H9 (cell line): ENCODE measurements around the gene CABLES1. TPM values are rescaled to one million over a fixed set of nuclear protein-coding genes. Genes with fewer than 3 reads are reported as not detected.

Source experiments
- DNase-seq: peaks from one replicate; pipeline ENCODE4 v3.0.0-alpha.2; 2017
- H2AFZ ChIP-seq: one replicate; pipeline ENCODE4 v1.6.1; 2013; ENCODE audit warnings: mild to moderate bottlenecking, low read length, control low read depth, moderate library complexity
- H2AK5ac ChIP-seq: 2 replicates; pipeline ENCODE4 v1.6.1; 2013; ENCODE audit warnings: low read length, control low read depth, mixed read lengths; ENCODE audit not compliant: insufficient read length
- H2BK120ac ChIP-seq: one replicate; pipeline ENCODE4 v1.6.1; 2013; ENCODE audit warnings: low read depth, mild to moderate bottlenecking, low read length, control low read depth, inconsistent platforms; ENCODE audit not compliant: poor library complexity, severe bottlenecking
- H2BK12ac ChIP-seq: 2 replicates; pipeline ENCODE4 v1.6.1; 2013; ENCODE audit warnings: low read length, control low read depth, mixed read lengths, low read depth; ENCODE audit not compliant: insufficient read length
- H2BK15ac ChIP-seq: 2 replicates; pipeline ENCODE4 v1.6.1; 2013; ENCODE audit warnings: low read depth, low read length, control low read depth
- H2BK20ac ChIP-seq: one replicate; pipeline ENCODE4 v1.6.1; 2013; ENCODE audit warnings: low read depth, mild to moderate bottlenecking, low read length, control low read depth, inconsistent platforms; ENCODE audit not compliant: poor library complexity, severe bottlenecking
- H2BK5ac ChIP-seq: 2 replicates; pipeline ENCODE4 v1.6.1; 2013; ENCODE audit warnings: low read length, control low read depth, mixed read lengths; ENCODE audit not compliant: insufficient read length
- H3K14ac ChIP-seq: 2 replicates; pipeline ENCODE4 v1.6.1; 2013; ENCODE audit warnings: low read length, control low read depth; ENCODE audit not compliant: insufficient read depth
- H3K18ac ChIP-seq: 2 replicates; pipeline ENCODE4 v1.6.1; 2013; ENCODE audit warnings: low read depth, mild to moderate bottlenecking, mixed read lengths, low read length, control low read depth; ENCODE audit not compliant: insufficient read length
- H3K23ac ChIP-seq: 2 replicates; pipeline ENCODE4 v1.6.1; 2013; ENCODE audit warnings: low read length, control low read depth, mixed read lengths, low read depth; ENCODE audit not compliant: insufficient read length
- H3K23me2 ChIP-seq: 2 replicates; pipeline ENCODE4 v1.6.1; 2013; ENCODE audit warnings: low read depth, mild to moderate bottlenecking, mixed read lengths, low read length, control low read depth; ENCODE audit not compliant: insufficient read length, poor library complexity, severe bottlenecking
- H3K27ac ChIP-seq: 2 replicates; pipeline ENCODE4 v1.5.1; 2013; ENCODE audit warnings: low read length, control low read depth, mixed read lengths, low read depth; ENCODE audit not compliant: insufficient read length
- H3K27me3 ChIP-seq: 2 replicates; pipeline ENCODE4 v1.6.1; 2013; ENCODE audit warnings: low read length, control low read depth, inconsistent platforms; ENCODE audit not compliant: insufficient read depth
- H3K4ac ChIP-seq: 2 replicates; pipeline ENCODE4 v1.6.1; 2013; ENCODE audit warnings: low read depth, mild to moderate bottlenecking, control low read depth, inconsistent platforms, low read length, moderate library complexity
- H3K4me1 ChIP-seq: 2 replicates; pipeline ENCODE4 v1.6.1; 2013; ENCODE audit warnings: low read length, control low read depth, inconsistent platforms; ENCODE audit not compliant: insufficient read depth
- H3K4me2 ChIP-seq: 2 replicates; pipeline ENCODE4 v1.6.1; 2013; ENCODE audit warnings: low read length, control low read depth, mixed read lengths; ENCODE audit not compliant: insufficient read length, insufficient read depth
- H3K56ac ChIP-seq: 2 replicates; pipeline ENCODE4 v1.6.1; 2013; ENCODE audit warnings: low read depth, mild to moderate bottlenecking, mixed read lengths, low read length, control low read depth; ENCODE audit not compliant: insufficient read length
- H3K79me1 ChIP-seq: 2 replicates; pipeline ENCODE4 v1.6.1; 2013; ENCODE audit warnings: low read depth, mild to moderate bottlenecking, moderate library complexity, low read length, control low read depth, inconsistent platforms; ENCODE audit not compliant: insufficient read depth, poor library complexity, severe bottlenecking
- H3K79me2 ChIP-seq: 2 replicates; pipeline ENCODE4 v1.6.1; 2013; ENCODE audit warnings: low read length, control low read depth, inconsistent platforms; ENCODE audit not compliant: insufficient read depth
- H3K9ac ChIP-seq: 2 replicates; pipeline ENCODE4 v1.6.1; 2013; ENCODE audit warnings: low read length, control low read depth, mixed read lengths; ENCODE audit not compliant: insufficient read length; ENCODE audit errors: extremely low read depth
- H3K9me3 ChIP-seq: one replicate; pipeline ENCODE4 v1.6.1; 2013; ENCODE audit warnings: low read depth, low read length, inconsistent platforms; ENCODE audit not compliant: control insufficient read depth
- H3T11ph ChIP-seq: one replicate; pipeline ENCODE4 v1.6.1; 2013; ENCODE audit warnings: mild to moderate bottlenecking, low read length, control low read depth, inconsistent platforms
- H4K20me1 ChIP-seq: one replicate; pipeline ENCODE4 v1.6.1; 2013; ENCODE audit not compliant: control insufficient read depth, insufficient read length, insufficient read depth
- H4K5ac ChIP-seq: 2 replicates; pipeline ENCODE4 v1.6.1; 2013; ENCODE audit warnings: low read depth, mild to moderate bottlenecking, mixed read lengths, low read length, control low read depth; ENCODE audit not compliant: insufficient read length
- H4K8ac ChIP-seq: replicated peaks from 2 replicates; pipeline ENCODE4 v1.6.1; 2013; ENCODE audit warnings: low read length, control low read depth, mixed read lengths, low read depth; ENCODE audit not compliant: insufficient read length
- H4K91ac ChIP-seq: 2 replicates; pipeline ENCODE4 v1.6.1; 2013; ENCODE audit warnings: low read depth, mild to moderate bottlenecking, moderate library complexity, mixed read lengths, low read length, control low read depth; ENCODE audit not compliant: insufficient read length
- H3K27ac Mint-ChIP-seq, 3 experiments: 2 replicates in 2 of 3; 3 replicates in 1 of 3; pipeline ENCODE4 v1.8.0; 2020 to 2021; ENCODE audit warnings: mixed read lengths in 3 of 3, mild to moderate bottlenecking in 1 of 3, moderate library complexity in 1 of 3
- H3K27me3 Mint-ChIP-seq: 2 replicates; pipeline ENCODE4 v1.8.0; 2021; ENCODE audit warnings: low read depth, mild to moderate bottlenecking, moderate library complexity, mixed read lengths
- H3K36me3 Mint-ChIP-seq, 3 experiments: 2 replicates in 2 of 3; 3 replicates in 1 of 3; pipeline ENCODE4 v1.8.0; 2020 to 2021; ENCODE audit warnings: low read depth in 3 of 3, mixed read lengths in 3 of 3; ENCODE audit not compliant: insufficient read depth in 1 of 3
- H3K4me1 Mint-ChIP-seq, 2 experiments: 2 replicates each; pipeline ENCODE4 v1.8.0; 2020; ENCODE audit warnings: mixed read lengths in 2 of 2
- H3K4me3 Mint-ChIP-seq, 2 experiments: 2 replicates in 1 of 2; 3 replicates in 1 of 2; pipeline ENCODE4 v1.8.0; 2020 to 2021; ENCODE audit warnings: mild to moderate bottlenecking in 2 of 2, mixed read lengths in 2 of 2, moderate library complexity in 1 of 2
- H3K9me3 Mint-ChIP-seq, 2 experiments: 2 replicates in 1 of 2; 3 replicates in 1 of 2; pipeline ENCODE4 v1.8.0; 2020; ENCODE audit warnings: mild to moderate bottlenecking in 2 of 2, mixed read lengths in 2 of 2, moderate library complexity in 1 of 2
- WGBS: extraction: QIAGEN DNeasy Blood & Tissue Kit; methylation state at CpG from one replicate; pipeline ENCODE4 v1.1.7; 2013; ENCODE audit warnings: missing lambda C conversion rate, low lambda C conversion rate, mixed read lengths; ENCODE audit not compliant: insufficient read length; ENCODE audit errors: extremely low coverage; 5-methylcytosine and 5-hydroxymethylcytosine counted together
- total RNA-seq: library from RNA; stranded (reverse); gene quantifications from 2 replicates; pipeline ENCODE4 v1.2.1, GENCODE V29; 2021
- TF ChIP-seq, protein P1 (sequence below): fragments of 200-600 bp; sonication (generic); conservative IDR thresholded peaks from 3 replicates; pipeline ENCODE4 v1.8.0; 2021; ENCODE audit warnings: antibody characterized with exemption, mild to moderate bottlenecking

The CABLES1 gene
- total RNA-seq, 1 experiment from 2014 or later = 27.1 TPM

DNA sequence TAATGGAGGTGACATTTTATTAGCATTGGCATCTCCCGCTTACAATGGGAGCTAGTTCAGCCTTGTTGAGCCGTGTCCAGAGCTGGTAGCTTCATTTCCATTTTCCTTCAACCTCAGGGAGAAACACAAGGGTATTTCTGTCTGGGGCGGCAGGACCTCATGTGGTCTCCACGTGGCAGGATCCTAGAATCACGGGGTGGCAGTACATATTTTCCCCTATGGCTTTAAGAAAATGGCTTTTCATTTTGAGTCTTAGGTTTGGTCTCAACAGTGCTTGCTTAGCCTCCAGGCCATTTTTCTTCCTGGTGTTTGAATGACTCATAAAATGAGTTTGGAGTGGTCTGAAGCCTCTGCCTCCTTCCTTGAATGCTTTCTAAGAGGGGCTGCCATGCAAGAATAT lies 20.3 kb downstream of the CABLES1 start:
- Histone ChIP-seq H3K4ac (no peak overlapping the region), H3K23ac (no peak overlapping the region), H2BK120ac (no peak overlapping the region), H3K27ac (no peak overlapping the region), H2BK5ac (no peak overlapping the region), H3K79me2 (peaks cover 12% of the 10 kb centered on the region; the same call in 1 of the 2 replicates), H3K14ac (no peak overlapping the region), H3K27me3 (no peaks in the 10 kb centered on the region), H2AFZ (no peak overlapping the region), H4K91ac (no peak overlapping the region), H4K5ac (no peak overlapping the region), H3K4me2 (no peak overlapping the region), H3K23me2 (no peaks in the 10 kb centered on the region), H4K8ac (no peak overlapping the region), H4K20me1 (no peaks in the 10 kb centered on the region), H3T11ph (no peak overlapping the region), H2AK5ac (no peak overlapping the region), H2BK20ac (no peak overlapping the region), H2BK12ac (no peak overlapping the region), H3K56ac (no peak overlapping the region), H2BK15ac (no peak overlapping the region), H3K79me1 (peaks cover 4% of the 10 kb centered on the region), H3K9ac (no peak overlapping the region), H3K4me1 (peaks cover 5% of the 10 kb centered on the region; the same call in 1 of the 2 replicates), H3K18ac (no peak overlapping the region), H3K9me3 (no peaks in the 10 kb centered on the region)
- TF ChIP-seq, protein P1, sequence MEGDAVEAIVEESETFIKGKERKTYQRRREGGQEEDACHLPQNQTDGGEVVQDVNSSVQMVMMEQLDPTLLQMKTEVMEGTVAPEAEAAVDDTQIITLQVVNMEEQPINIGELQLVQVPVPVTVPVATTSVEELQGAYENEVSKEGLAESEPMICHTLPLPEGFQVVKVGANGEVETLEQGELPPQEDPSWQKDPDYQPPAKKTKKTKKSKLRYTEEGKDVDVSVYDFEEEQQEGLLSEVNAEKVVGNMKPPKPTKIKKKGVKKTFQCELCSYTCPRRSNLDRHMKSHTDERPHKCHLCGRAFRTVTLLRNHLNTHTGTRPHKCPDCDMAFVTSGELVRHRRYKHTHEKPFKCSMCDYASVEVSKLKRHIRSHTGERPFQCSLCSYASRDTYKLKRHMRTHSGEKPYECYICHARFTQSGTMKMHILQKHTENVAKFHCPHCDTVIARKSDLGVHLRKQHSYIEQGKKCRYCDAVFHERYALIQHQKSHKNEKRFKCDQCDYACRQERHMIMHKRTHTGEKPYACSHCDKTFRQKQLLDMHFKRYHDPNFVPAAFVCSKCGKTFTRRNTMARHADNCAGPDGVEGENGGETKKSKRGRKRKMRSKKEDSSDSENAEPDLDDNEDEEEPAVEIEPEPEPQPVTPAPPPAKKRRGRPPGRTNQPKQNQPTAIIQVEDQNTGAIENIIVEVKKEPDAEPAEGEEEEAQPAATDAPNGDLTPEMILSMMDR = no peak
- WGBS = no CpG with 5 or more reads among the region's 5 CpGs
- Mint-ChIP-seq H3K4me3 (no peak overlapping the region), H3K36me3 (peaks cover 0 to 3% (median 0%) of the 10 kb centered on the region in 3 experiments; a peak in 1 of 7 replicates), H3K4me1 (peaks cover 23 to 28% of the 10 kb centered on the region in 2 experiments), H3K27me3 (no peaks in the 10 kb centered on the region), H3K27ac (peak overlapping the region in 2 of 3 experiments; percentile 63 to 82; a peak in 5 of 7 replicates), H3K9me3 (no peaks in the 10 kb centered on the region)
- no peak for DNase-seq
